B cell (primary cell): ENCODE data around the gene FBXL2. TPM values are rescaled to one million over a fixed set of nuclear protein-coding genes. Genes with fewer than 3 reads are reported as not detected.

ENCODE experiments used
- ATAC-seq: fragments of 200-7000 bp; cut with Tn5 transposase; one replicate; pipeline ENCODE4 v1.10.0; 2021; ENCODE audit warnings: low read depth, mild to moderate bottlenecking, moderate number of reproducible peaks, moderate library complexity
- CTCF ChIA-PET: fragments of 350-600 bp; sonication (Branson Sonifier 250); formaldehyde crosslinking; loops from one replicate; lab custom pipeline; 2021; ENCODE audit warnings: antibody characterized with exemption, inconsistent platforms; lab: Charles Lee
- POLR2A ChIA-PET: fragments of 350-600 bp; sonication (Branson Sonifier 250); formaldehyde crosslinking; loops from one replicate; lab custom pipeline; 2021; ENCODE audit warnings: antibody characterized with exemption; lab: Charles Lee
- DNase-seq: peaks from one replicate; pipeline ENCODE4 v3.0.0; 2013
- H2AFZ ChIP-seq: 2 replicates; pipeline ENCODE4 v1.6.1; 2012; ENCODE audit warnings: mild to moderate bottlenecking, low read depth, low read length; ENCODE audit not compliant: insufficient read depth, poor library complexity, severe bottlenecking
- H3K27ac ChIP-seq, 2 donors: 1 replicate in 1 of 2; 2 replicates in 1 of 2; pipeline ENCODE4 v1.5.1; 2012 to 2013; ENCODE audit warnings: low read length in 2 of 2, mild to moderate bottlenecking in 2 of 2, moderate library complexity in 1 of 2
- H3K27me3 ChIP-seq, 4 experiments: fragments of 200-600 bp in 1 of 4; sonication (generic) in 1 of 4; replicated peaks in 1 of 4; 1 replicate in 2 of 4; 2 replicates in 2 of 4; pipeline versions ENCODE4 v1.6.1 to v1.7.0; 2013 to 2016; ENCODE audit warnings: low read length in 3 of 4, mild to moderate bottlenecking in 2 of 4, mixed read lengths in 1 of 4, moderate library complexity in 1 of 4; ENCODE audit not compliant: insufficient read depth in 4 of 4, control insufficient read depth in 3 of 4; ENCODE audit errors: control extremely low read depth in 1 of 4
- H3K36me3 ChIP-seq, 2 experiments: replicated peaks in 1 of 2; 1 replicate in 1 of 2; 2 replicates in 1 of 2; pipeline versions ENCODE4 v1.6.1 to v1.7.1; 2013; ENCODE audit warnings: low read length in 1 of 2; ENCODE audit not compliant: insufficient read depth in 2 of 2, control insufficient read depth in 1 of 2; ENCODE audit errors: control extremely low read depth in 1 of 2, extremely low read depth in 1 of 2
- H3K4me1 ChIP-seq, 2 donors: fragments of 200-600 bp in 1 of 2; sonication (generic) in 1 of 2; 1 replicate in 1 of 2; 2 replicates in 1 of 2; pipeline versions ENCODE4 v1.5.1 to v1.6.1; 2013 to 2017; ENCODE audit warnings: low read length in 2 of 2; ENCODE audit not compliant: control insufficient read depth in 2 of 2, insufficient read depth in 2 of 2
- H3K4me2 ChIP-seq: replicated peaks from 2 replicates; pipeline ENCODE3; 2012; ENCODE audit warnings: mild to moderate bottlenecking, low read depth, low read length; ENCODE audit not compliant: poor library complexity, severe bottlenecking
- H3K4me3 ChIP-seq, 5 experiments: fragments of 200-600 bp in 1 of 5; sonication (generic) in 1 of 5; 1 replicate in 3 of 5; 2 replicates in 2 of 5; pipeline versions ENCODE4 v1.5.1 to v1.7.0; 2011 to 2016; ENCODE audit warnings: low read length in 4 of 5, mild to moderate bottlenecking in 4 of 5, low read depth in 2 of 5, control low read depth in 1 of 5, moderate library complexity in 1 of 5; ENCODE audit not compliant: insufficient read depth in 1 of 5; ENCODE audit errors: control extremely low read depth in 1 of 5, extremely low read depth in 1 of 5
- H3K79me2 ChIP-seq: fragments of 200-600 bp; sonication (generic); one replicate; pipeline ENCODE4 v1.6.0; 2016; ENCODE audit warnings: low read length; ENCODE audit not compliant: control insufficient read depth, insufficient read depth
- H3K9ac ChIP-seq: fragments of 200-600 bp; sonication (generic); 2 replicates; pipeline ENCODE4 v1.6.1; 2017; ENCODE audit warnings: mild to moderate bottlenecking, low read length, moderate library complexity
- H3K9me3 ChIP-seq, 3 donors: one replicate each; pipeline versions ENCODE4 v1.6.1 to v1.7.1; 2013; ENCODE audit warnings: low read length in 2 of 3; ENCODE audit not compliant: control insufficient read depth in 2 of 3, insufficient read depth in 1 of 3; ENCODE audit errors: control extremely low read depth in 1 of 3
- H4K20me1 ChIP-seq: 2 replicates; pipeline ENCODE4 v1.6.0; 2012; ENCODE audit warnings: mild to moderate bottlenecking, low read length; ENCODE audit not compliant: insufficient read depth, control insufficient read depth, poor library complexity, severe bottlenecking
- H3K27ac Mint-ChIP-seq: one replicate; pipeline ENCODE4 v1.8.0; 2021; ENCODE audit warnings: mixed read lengths
- H3K27me3 Mint-ChIP-seq: one replicate; pipeline ENCODE4 v1.8.0; 2021; ENCODE audit warnings: mixed read lengths
- H3K4me1 Mint-ChIP-seq: one replicate; pipeline ENCODE4 v1.8.0; 2021; ENCODE audit warnings: mixed read lengths
- H3K4me3 Mint-ChIP-seq: one replicate; pipeline ENCODE4 v1.8.0; 2021; ENCODE audit warnings: mixed read lengths
- H3K9me3 Mint-ChIP-seq: one replicate; pipeline ENCODE4 v1.8.0; 2022; ENCODE audit warnings: mixed read lengths; ENCODE audit not compliant: insufficient read depth
- CTCF ChIP-seq: fragments of 200-600 bp; IDR thresholded peaks from one replicate; pipeline ENCODE4 v1.8.0; 2022; ENCODE audit warnings: antibody characterized with exemption, mild to moderate bottlenecking
- EZH2 ChIP-seq: IDR thresholded peaks from 2 replicates; pipeline ENCODE4 v1.6.1; 2012; ENCODE audit warnings: borderline replicate concordance, low read depth, mild to moderate bottlenecking, moderate library complexity, low read length; ENCODE audit not compliant: insufficient read depth, poor library complexity, severe bottlenecking
- WGBS: methylation state at CpG from one replicate; pipeline ENCODE4 v1.1.5; 2013; ENCODE audit warnings: missing lambda C conversion rate; ENCODE audit not compliant: insufficient coverage; 5-methylcytosine and 5-hydroxymethylcytosine counted together
- intact Hi-C: fragments of 100-400 bp; cut with micrococcal nuclease; formaldehyde crosslinking; loops from one replicate; pipeline ENCODE4 v1.10.0; 2022
- polyA minus RNA-seq: library from RNA; depleted of rRNA, polyadenylated mRNA; stranded (reverse); fragments of >200 nt; gene quantifications from 2 replicates; pipeline ENCODE4 v1.2.3, GENCODE V29; 2012
- polyA plus RNA-seq: library from polyadenylated mRNA; depleted of rRNA; stranded (reverse); fragments of >200 nt; gene quantifications from 2 replicates; pipeline ENCODE4 v1.2.3, GENCODE V29; 2012
- total RNA-seq, 2 donors: library from RNA; stranded (reverse); fragments of 120-200 nt in 1 of 2; gene quantifications; 1 replicate in 1 of 2; 2 replicates in 1 of 2; pipeline versions ENCODE4 v1.2.3 to v1.2.4, GENCODE V29; 2013 to 2022

The FBXL2 gene
- total RNA-seq (0.34 TPM in 1 of 2 replicates, not detected in the other), polyA plus RNA-seq (not detected in 2 replicates), polyA minus RNA-seq (not detected in 2 replicates)
- 0.14 TPM for total RNA-seq (2013)

- no peaks in the 10 kb centered on the region for H3K36me3 ChIP-seq
- H4K20me1 ChIP-seq, result no peaks in the 10 kb centered on the region
- H3K27me3 ChIP-seq, result peaks cover 0 to 18% (median 16%) of the 10 kb centered on the region in 4 experiments
- H3K9ac ChIP-seq, result peak within 1 kb of the TSS; percentile 61
- peak within 1 kb of the TSS; percentile 66 for H2AFZ ChIP-seq
- Mint-ChIP-seq H3K9me3 (no peaks in the 10 kb centered on the region), H3K27me3 (peaks cover 30% of the 10 kb centered on the region), H3K4me3 (peak within 1 kb of the TSS; percentile 73), H3K4me1 (peaks cover 8% of the 10 kb centered on the region), H3K27ac (no peak within 1 kb of the TSS)
- intact Hi-C loops, result no loop called here
- POLR2A ChIA-PET, result no interaction called here
- H3K9me3 ChIP-seq, result peaks cover 0 to 2% (median under 1%) of the 10 kb centered on the region in 3 donors
- peak; percentile 47 for DNase-seq
- peaks cover 10 to 13% of the 10 kb centered on the region in 2 donors for H3K4me1 ChIP-seq
- CTCF ChIA-PET, result no interaction called here
- 3% methylated on average over 59 of the region's 63 CpGs for WGBS
- H3K79me2 ChIP-seq, result no peaks in the 10 kb centered on the region
- no peak within 1 kb of the TSS for H3K27ac ChIP-seq
- no peak for TF ChIP-seq CTCF
- TF ChIP-seq EZH2, result no peak
- H3K4me2 ChIP-seq, result peak within 1 kb of the TSS; percentile 81
- H3K4me3 ChIP-seq, result peak within 1 kb of the TSS in 3 of 5 experiments; percentile 37 to 51 (median 48)
- peak; percentile 66 for ATAC-seq
Observed at GRCh38 chr3:33277193-33277882, at the start of gene FBXL2. Gene FBXL2, plus strand, starts transcription at chr3:33277442. Its CDS starts 71 bp downstream, at chr3:33277513.

- H3K9me3 Mint-ChIP-seq, result no peaks in the 10 kb centered on the region
- H3K4me3 ChIP-seq, result no peak overlapping the region
- POLR2A ChIA-PET, result no interaction called here
- H3K9ac ChIP-seq, result no peak overlapping the region
- ATAC-seq (no peak), DNase-seq (no peak)
- 82% methylated on average over 3 of the region's 3 CpGs for WGBS
- no peaks in the 10 kb centered on the region for H3K36me3 ChIP-seq
- no peak overlapping the region for H3K27ac ChIP-seq
- H3K27me3 Mint-ChIP-seq, result peaks cover 16% of the 10 kb centered on the region
- H3K9me3 ChIP-seq, result no peaks in the 10 kb centered on the region
- no peak overlapping the region for H3K4me3 Mint-ChIP-seq
- no peak for TF ChIP-seq CTCF
- peaks cover 3% of the 10 kb centered on the region for H3K4me1 Mint-ChIP-seq
- no peak overlapping the region for H2AFZ ChIP-seq
- no peaks in the 10 kb centered on the region for H3K4me1 ChIP-seq
- H3K27ac Mint-ChIP-seq, result no peak overlapping the region
- H4K20me1 ChIP-seq, result no peaks in the 10 kb centered on the region
- H3K79me2 ChIP-seq, result no peaks in the 10 kb centered on the region
- CTCF ChIA-PET, result interaction anchor here (0.7 kb wide), 1 partner anchor 8 kb away, joined by 3 read pairs; no protein-coding TSS in a partner anchor
- no peak overlapping the region for H3K4me2 ChIP-seq
- intact Hi-C loops, result no loop called here
- peaks cover 0 to 4% (median 0%) of the 10 kb centered on the region in 4 experiments for H3K27me3 ChIP-seq
Observed at GRCh38 chr3:33229066-33229465, 48.2 kb upstream of the FBXL2 start.
